Frontal cortex (tissue), 4 donors: ENCODE measurements around the gene SUV39H2. TPM values are rescaled to one million over a fixed set of nuclear protein-coding genes. Genes with fewer than 3 reads are reported as not detected.
"Not testable (repeated sequence)": the region's sequence is repeated elsewhere in the genome, so short reads cannot be mapped to it uniquely, and the experiment has no call there.

ENCODE experiments used
- DNase-seq, 2 donors: peaks; one replicate each; pipeline ENCODE4 v3.0.0; 2012; ENCODE audit warnings: low spot score in 2 of 2
- FAIRE-seq: peaks from 2 replicates; lab custom pipeline; 2012; peaks lifted over from hg19 to GRCh38; lab: Jason Lieb, UNC
- total RNA-seq: library from RNA; depleted of rRNA; stranded (reverse); fragments of >200 nt; gene quantifications from one replicate; pipeline ENCODE4 v1.2.3, GENCODE V29; 2014
- donor health status: control.
- donor health status: control.
- donor health status: control.

The SUV39H2 gene
- total RNA-seq, 1 donor from 2014 or later, result 34.6 TPM

DNA sequence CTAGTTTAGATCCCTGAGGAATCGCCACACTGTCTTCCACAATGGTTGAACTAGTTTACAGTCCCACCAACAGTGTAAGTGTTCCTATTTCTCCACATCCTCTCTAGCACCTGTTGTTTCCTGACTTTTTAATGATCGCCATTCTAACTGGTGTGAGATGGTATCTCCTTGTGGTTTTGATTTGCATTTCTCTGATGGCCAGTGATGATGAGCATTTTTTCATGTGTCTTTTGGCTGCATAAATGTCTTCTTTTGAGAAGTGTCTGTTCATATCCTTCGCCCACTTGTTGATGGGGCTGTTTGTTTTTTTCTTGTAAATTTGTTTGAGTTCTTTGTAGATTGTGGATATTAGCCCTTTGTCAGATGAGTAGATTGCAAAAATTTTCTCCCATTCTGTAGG is 13.8 kb upstream of the SUV39H2 start:
- DNase-seq, FAIRE-seq: not testable (repeated sequence)

DNA sequence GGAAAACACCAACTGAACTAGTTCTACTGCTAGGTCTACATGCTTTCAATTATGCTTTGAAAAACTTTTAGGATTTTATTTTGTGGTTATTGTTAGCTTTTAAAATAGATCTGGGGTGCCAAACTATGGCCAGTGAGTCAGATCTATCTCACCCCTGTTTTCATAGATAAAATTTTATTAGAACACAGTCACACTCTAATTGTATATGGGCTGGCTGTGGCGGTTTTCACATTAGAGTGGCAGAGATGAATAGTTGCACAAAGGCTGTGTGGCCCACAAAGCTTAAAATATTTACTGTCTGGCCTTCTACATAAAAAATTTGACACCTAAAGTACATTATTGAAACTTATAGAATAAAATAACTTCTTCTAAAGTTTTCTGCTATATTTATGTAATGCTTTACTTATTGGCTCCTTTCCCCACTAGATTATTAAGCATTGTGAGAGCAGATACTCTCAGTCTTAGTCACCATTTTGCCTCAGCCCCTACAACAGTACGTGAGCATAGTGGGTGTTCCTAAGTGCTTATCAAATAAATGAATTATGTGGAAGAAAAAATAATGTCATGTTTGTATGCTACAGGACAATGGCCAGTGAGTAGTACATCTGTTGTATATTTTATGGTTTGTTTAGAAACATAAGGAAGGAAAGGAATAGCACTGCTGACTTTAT is 5.4 kb upstream of the SUV39H2 start:
- DNase-seq (no peak), FAIRE-seq (no peak)

DNA sequence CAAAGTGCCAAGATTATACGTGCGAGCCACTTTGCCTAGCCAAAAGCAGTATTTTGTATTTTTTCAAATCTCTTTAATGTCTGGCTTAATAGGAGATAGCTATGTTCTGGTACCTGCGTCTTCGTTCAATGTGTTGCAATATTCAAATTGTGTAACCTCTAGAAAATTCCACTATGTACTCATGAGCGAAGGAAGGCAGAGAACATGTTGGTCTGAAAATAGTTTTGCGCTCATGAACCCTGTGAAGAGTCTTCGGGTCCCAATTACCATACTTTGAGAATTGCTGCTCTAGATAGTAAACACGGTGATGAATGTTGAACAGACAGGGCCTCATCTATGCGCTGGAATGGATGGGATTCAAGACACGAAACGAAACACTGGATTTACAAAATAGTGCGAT is 2.7 kb upstream of the SUV39H2 start:
- no peak for DNase-seq
- FAIRE-seq, result no peak

DNA sequence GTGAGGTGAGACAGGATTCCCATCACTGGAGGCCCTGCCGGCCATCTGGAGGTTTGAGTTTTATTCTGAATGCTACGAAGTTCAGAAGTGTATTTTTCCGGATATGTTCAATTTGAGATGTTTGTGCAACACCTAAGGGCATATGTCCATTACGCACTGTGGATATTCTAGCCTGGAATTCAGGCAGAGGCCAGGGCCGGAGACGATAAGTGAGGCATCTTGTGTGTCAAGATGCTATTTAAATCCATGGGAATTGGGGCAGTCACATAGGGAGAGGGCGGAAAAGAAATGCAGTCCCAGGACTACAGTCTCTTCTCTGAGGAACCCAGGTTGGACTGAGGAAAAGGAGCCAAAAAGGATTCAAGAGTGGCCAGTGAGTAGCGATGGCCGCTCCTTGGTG is 1.9 kb upstream of the SUV39H2 start:
- no peak for DNase-seq
- no peak for FAIRE-seq

DNA sequence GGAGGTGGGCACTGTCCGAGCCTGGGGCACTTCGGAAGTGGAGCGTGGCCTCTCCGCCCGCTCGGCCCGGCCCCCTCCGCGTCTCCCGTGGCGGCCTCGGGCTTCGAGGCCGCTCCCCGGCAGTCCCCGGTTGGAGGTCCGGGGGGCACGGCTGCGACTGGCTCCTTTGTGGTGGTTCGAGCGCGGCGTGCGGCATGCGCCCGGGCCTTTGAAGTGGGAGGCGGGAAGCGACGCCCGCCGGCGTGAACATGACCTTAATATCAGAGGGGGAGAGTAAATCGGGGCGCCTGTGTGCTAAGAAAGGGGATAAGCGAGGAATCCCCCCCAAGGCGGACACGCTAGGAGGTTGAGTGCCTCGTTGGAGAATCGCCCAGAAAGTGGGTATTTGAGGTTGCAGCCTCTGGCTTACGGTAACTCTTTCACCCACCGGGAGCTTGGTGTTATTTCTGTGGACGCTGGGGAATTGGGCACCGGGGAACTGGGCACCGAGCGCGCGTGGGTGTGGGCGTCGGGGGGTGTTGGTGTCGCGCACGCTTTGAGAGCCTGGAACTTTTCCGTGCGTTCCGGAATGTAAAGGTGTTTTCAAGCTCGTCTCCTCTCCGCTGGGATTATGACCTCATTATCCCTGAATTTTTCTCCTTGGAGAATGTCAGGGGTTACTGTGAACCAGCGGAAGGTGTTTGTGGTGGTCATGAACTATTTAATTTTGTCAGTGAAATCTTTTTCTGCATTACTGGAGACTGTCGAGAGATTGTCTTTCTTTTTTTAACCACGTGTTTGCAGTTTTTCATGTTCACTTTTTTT is 660 bp downstream of the SUV39H2 start:
- DNase-seq (peak in 1 of 2 donors; percentile 30), FAIRE-seq (no peak)

DNA sequence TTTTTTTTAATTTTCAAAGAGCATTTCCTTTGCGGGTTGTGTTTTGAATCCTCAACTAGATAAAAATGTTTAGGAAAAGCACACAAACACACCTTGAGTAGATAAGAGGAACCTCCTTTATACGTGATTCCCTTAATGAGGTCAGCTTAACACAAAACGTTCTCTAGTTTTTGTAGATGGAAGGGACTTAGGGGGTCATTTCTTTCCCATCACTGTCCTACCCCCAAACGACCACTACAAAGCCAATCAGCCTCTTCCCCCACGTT is 1.2 kb downstream of the SUV39H2 start:
- FAIRE-seq, result no peak
- no peak for DNase-seq

DNA sequence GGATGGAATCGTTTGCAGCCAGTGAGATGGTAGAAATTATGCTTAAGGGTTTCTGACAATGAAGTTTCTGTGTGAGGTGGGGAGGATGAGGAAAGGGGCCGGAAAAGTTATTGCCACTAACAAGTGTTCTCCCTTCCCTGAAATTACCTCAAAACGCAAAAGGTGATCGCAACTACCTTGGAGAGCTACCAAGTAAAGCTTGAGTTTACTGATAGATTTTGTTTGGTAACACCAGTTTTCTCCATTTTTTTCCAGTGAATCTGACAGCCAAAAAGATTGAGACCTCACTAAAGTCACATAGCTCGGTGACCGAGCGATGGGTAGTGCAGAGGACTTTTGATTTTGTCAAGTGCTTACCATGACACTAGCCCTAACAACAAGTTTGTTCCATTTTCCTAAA is 1.6 kb downstream of the SUV39H2 start:
- DNase-seq, result no peak
- no peak for FAIRE-seq

DNA sequence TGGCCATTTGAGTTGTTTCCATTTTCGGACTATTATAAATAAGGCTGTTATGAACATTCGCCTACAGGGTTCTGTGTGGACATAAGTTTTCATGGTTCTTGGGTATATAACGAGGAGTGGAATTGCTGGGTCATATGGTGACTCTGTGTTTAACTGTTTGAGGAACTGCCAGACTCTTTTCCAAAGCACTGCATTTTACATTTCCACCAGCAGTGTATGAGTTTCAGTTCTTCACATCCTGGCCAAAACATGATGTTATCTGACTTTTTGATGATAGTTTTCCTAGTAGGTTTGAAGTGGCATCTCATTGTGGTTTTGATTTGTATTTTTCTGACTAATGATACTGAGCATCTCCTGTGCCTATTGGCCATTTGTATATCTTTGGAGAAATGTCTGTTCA is 5.4 kb downstream of the SUV39H2 start:
- DNase-seq (no peak), FAIRE-seq (no peak)

DNA sequence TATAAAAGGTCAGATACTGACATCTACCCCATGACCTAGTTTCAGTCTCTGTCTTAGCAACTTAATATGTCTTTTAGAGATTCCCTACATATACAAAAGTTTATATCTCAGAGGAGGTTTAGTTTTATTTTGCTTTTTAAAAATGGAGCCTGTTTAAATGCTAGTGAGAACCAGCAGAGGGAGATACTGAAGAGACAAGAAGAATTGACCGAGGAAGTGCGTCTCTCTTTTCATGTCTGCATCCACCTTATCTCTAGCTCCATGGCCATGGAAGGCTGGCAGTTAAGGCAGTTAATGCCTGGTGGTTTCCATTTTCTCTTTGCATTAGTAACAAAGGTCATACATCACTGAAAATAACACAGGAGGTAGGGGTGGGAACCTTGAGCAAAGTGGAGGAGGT is 10.7 kb downstream of the SUV39H2 start:
- FAIRE-seq, result no peak
- DNase-seq, result no peak

DNA sequence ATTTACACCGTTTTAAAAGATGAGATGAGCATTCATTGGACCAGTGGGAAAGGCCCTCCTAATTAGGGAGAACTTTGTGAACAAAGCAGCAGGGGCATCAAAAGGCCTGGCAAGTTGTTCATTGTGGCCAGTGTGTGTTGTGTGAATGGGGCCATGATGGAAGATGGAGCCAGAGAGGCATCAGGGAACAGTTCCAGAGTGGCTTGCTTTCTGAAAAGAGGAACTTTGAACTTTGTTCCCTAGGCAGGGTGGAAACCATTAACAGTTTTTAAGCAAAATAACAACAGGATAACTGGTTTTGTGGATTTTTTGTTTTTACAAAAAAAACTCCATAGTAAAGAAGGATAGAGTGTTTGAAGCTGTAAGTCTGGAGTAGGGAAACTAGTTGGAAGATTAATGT is 12.5 kb downstream of the SUV39H2 start:
- DNase-seq, result no peak
- no peak for FAIRE-seq

DNA sequence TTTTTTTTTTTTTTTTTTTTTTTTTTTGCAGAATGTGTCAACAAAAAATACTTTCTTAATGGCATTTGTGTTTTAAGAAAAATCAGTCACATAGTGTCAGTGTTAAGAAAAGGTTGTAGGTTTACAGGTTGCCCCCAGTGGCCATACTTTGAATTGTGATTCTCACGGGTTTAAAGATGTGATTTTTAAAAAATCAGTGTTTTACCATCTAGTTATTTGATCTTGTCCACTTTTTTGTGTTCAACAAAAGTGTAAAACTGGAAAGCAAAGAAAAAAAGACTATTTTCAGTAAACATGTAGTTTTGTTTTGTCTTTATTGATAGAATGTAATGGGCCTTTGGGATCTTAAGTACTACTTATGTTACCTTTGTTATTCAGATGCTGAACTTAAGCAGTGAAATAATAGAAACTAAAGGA is 25.7 kb downstream of the SUV39H2 start:
- no peak for FAIRE-seq
- no peak for DNase-seq

DNA sequence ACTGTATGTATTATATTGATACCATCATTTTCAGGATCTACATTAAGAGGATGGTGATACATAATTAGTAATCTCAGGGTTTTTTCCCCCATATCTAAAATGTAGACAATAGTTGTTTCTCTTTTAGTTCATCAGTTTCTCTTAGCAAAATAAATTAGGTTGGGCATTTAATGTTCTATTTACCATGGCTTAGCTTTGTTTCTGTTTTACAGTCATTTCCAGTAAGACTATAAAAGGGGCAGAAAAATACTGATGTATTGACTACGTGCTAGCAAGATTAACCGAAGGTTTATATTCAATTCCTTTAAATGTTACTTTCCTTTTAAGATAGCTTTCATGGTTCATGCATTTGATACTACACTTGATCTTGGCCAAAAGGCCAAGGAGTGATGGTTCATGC is 26.2 kb downstream of the SUV39H2 start:
- DNase-seq, result no peak
- FAIRE-seq, result no peak

DNA sequence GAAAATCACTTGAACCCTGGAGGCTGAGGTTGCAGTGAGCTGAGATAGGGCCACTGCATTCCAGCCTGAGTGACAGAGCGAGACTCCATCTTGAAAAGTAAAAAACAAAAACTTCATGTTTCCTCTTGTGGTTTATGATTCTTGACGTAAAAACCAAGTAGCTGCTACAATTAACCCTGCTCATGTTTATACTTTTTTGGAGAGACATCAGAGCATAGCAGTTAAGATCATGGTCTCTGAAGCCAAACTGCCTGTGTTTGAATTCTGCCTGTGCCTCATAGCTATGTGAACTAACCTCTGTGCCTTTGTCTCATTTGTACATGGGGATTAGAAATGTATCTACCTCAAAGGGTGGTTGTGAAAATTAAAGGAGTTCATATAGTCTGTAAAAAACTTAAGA is 27.2 kb downstream of the SUV39H2 start:
- no peak for DNase-seq
- no peak for FAIRE-seq

DNA sequence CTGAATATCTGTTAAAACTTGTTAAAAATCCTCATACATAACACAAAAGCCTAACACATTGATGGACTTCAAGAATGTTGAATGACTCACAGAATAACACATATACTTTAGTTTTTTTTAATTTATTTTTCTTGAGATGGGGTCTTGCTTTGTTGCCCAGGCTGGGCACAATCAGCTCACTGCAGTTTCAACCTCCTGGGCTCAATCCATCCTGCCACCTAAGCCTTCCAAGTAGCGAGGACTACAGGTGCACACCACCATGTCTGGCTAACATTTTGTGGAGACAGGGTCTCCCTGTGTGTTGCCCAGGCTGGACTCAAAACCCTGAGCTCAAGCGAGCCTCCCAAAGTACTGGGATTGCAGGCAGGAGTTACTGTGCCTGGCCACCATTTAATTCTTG is 28.1 kb downstream of the SUV39H2 start:
- no peak for DNase-seq
- no peak for FAIRE-seq

DNA sequence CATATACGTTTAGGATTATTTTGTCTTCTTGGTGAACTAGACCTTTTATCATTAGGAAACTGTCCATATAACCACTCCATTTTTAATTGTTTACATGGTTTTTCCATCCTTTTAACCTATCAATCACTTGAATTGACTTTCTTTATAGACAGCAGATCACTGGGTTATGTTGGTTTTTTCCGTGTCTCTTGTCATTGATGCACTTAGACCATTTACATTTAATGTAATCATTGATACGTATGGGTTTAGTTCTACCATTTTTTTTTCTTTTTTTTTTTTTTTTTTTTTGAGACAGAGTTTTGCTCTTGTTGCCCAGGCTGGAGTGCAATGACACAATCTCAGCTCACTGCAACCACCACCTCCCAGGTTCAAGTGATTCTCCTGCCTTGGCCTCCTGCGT is 28.9 kb downstream of the SUV39H2 start:
- not testable (repeated sequence) for DNase-seq, FAIRE-seq

DNA sequence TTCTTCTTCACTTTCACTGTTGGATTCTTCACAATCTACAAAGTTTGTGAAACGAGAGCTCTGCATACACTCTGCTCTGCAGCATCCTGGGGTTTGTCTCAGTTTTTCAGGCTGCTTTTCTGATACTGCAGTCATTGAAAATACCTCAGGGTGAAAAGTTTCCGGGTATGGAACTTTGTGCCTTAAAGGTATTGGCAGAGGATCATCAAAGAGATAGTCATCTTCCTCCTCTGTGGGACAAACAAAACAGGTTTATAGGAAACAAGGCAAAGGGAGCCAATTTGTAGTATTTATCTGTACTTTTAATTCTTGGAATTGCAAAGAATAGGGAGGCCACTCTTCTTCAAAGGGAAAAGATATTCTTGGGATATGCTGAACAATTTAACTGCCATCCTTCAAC is 30.4 kb downstream of the SUV39H2 start:
- DNase-seq (no peak), FAIRE-seq (no peak)

DNA sequence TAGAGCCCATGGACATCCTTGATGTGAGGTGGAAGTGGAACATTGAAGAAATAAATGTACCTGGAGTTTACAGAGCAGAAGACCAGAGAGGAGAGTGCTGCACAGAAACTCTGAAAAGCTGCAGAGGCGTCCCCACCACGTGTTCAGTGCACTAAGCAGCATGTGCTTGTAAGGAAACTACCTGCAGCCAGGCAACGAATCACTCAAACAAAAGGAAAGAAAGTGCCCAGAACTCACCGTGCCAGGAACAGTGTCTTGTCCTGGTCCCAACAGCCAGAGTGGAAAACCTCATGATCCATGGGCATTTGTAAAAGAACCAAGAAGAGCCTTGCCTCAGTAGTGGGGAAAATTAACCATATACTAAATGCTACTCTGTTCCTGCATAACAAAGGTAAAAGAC is 32.3 kb downstream of the SUV39H2 start:
- no peak for DNase-seq
- no peak for FAIRE-seq

DNA sequence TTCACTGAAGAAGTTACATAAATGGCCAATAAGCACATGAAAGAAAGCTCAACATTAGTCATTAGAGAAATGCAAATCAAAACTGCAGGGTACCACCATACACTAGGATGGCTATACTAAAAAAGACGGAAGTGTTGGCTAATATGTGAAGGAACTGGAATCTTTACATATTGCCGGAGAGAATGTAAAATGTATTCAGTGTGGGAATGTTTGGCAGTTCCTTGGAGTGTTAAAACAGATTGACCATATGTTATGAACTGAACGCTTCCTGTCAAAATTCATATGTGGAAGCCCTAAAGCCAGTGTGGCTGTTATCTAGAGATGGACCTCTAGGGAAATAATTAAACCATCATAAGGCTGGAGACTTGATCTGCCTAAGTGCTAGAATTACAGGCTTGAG is 33.1 kb downstream of the SUV39H2 start:
- FAIRE-seq, result no peak
- no peak for DNase-seq

DNA sequence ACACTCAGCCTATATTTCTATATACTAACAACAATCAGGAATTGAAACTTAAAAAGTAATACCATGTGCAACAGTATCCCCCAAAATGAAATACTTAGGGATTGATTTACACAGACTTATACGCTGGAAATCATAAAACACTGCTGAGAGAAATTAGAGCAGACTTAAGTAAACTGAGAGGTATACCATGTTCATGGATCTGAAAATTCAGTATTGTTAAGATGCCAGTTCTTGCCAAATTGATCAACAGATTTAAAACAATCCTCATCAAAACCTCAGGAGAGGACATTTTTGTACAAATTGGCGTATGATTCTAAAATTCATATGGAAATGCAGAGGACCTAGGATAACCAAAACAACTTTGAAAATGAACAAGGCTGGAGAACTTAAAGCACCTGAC is 37.9 kb downstream of the SUV39H2 start:
- FAIRE-seq (no peak), DNase-seq (no peak)

DNA sequence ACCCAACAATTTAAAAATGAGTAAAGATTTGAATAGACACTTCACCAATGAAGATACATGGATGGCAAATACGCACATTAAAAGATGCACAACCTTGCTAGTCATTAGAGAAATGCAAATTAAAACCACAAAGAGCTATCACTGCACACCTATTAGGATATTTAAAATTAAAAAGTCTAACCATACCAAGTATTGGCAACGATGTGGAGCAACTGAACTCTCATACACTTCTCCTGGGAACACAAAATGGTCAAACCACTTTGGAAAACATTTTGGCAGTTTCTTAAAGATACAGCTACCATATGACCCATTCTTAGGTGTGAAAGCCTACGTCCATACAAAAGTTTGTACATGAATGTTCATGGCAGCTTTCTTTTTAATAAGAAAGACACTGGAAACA is 39.2 kb downstream of the SUV39H2 start:
- FAIRE-seq (no peak), DNase-seq (no peak)

DNA sequence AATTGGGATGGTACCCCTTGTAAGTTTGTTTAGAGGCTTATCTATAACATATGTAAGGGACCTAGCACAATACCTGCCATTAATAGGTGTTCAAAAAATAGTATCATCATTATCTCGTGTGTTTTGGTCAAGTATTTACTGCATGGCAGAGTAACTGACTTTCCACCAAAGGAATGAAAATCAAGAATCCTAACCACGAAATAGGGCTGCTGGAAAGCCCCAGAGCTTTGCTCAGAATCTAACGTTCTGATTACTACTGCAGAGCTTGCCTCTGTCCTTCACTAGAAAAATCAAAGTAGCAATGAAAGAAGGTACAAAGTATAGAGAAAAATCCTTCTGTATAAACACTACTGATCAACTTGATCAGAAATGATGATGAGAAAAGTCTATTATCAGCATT is 40.3 kb downstream of the SUV39H2 start:
- FAIRE-seq, result no peak
- DNase-seq, result no peak

DNA sequence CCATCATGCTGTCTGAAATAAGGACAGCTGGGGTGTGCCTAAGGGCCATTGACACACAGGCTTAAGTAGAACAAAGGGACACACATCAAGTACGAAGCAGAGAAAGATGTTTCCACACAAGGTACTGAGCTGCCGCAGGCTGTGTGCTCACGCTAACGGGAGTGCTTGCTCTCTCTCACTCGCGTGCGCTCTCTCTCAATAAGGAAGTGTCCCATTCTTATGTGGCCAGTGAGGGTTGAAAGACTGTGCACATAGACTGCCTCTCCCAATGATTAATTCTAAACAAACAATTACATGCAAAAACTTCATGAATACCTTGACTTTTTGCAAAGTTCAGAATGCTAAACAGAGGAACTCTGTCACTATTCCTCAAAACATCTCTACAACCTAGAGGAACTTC is 45.3 kb downstream of the SUV39H2 start:
- no peak for DNase-seq
- no peak for FAIRE-seq
